Muscle of back (tissue), 11 donors: ENCODE measurements around the gene IQCK. TPM values are rescaled to one million over a fixed set of nuclear protein-coding genes. Genes with fewer than 3 reads are reported as not detected.

Experiments used
- DNase-seq, 3 donors: peaks; one replicate each; pipeline versions ENCODE4 v3.0.0 to v3.0.0-alpha.2; 2013
- polyA plus RNA-seq, 10 donors: library from polyadenylated mRNA; unstranded; fragments of 120-200 nt; gene quantifications; one replicate each; pipeline ENCODE4 v1.2.1, GENCODE V29; 2013; ENCODE audit not compliant: insufficient read length in 10 of 10

IQCK gene
- polyA plus RNA-seq, 10 donors = 11.2 to 20.1 (median 14.1) TPM

DNA sequence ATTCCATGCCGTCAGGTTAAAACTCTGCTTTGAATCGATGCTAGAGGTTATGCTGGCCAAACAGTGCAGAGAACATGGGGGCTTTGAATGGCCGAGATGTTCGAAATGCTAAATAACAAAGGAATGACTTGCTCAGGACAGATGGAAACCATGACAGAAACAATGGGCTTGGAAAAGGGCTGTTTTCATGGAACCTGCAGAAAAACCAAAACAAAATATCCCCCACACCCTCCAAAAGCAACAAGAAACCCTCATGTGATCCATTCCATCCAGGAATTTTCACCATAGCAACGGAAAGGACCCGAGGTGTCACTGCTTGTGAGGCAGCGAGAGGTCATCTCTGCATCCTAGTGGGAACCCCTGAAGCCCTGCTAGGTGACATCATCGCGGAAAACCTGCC lies 141.1 kb downstream of the IQCK start:
- DNase-seq = no peak

DNA sequence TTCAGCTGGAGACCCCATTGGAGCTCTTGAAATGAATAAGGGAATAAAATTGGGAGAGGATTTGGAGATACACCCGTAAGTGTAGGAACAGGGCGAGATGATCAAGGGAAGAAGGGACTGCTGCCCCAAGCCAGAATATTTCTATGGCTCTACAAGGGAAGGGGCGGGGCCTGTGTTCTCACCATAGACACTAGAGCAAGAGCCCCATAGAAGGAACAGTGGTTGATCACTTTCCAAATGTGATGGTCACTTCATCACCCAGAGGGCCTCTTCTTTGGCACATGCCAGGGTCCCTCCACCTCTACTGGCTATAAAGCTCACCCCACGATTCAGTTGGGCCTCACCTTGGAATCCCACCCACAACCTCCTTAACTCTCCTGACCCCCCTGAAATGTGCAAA lies 141.5 kb downstream of the IQCK start:
- no peak for DNase-seq

DNA sequence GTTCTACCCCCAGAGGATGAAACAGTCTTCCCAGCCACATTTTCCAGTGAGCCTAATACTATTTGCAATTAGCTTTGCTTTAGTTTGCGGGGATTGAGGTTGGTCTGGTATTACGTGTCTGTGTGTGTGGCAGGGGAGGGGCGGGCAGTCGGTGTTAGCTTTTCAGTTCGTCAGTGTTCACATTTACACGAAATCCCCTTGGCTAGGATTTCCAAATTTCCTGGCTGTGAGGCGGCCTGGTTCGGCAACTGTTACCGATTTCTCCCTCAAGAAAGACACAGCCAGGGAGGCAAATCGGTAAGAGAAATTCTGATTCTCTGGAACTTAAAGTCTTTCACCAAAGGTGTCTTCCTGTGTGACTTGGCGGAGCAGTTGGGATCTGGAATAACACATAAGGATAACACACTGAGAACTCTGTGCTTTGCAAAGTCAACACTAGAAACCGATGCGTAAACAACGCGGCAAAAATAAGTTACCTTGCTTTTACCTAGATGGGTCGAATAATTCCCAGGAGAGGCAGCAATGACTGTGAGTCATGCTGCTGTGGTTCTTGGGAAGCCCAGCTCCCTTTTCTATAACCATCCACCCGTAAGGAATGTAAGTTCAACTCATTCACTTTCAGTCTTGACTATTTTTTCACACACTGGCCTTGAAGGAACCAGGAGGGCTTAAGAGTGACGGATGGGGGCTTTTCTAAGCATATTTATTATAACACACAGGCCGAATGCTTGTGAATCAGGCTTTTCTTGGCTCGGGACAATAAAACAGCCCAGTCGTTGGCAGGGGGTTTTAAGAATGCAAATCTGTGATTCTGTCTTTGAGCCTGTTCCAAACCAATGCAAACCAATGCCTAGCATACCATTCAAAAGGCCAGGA lies 142.3 kb downstream of the IQCK start:
- peak in 1 of 3 donors; percentile 29 for DNase-seq

DNA sequence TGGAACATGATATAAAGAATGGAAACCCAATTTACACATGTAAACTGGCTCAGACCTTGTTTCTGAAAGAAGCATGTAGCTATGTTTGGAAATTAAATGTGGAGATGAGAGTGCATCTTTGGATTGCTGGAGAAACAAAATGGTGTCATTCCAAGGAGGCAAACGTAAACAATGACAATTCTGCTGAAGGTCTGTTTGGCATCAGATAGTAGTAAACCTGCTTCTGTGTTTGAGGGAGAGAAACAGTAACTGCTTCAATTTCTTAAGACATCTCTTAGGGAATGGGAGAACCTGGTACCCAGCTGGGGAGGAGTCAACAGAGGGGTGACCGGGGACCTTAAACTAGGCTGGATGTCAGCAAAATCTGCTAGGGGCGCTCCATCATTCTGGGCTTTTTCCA lies 143.1 kb downstream of the IQCK start:
- DNase-seq = no peak

DNA sequence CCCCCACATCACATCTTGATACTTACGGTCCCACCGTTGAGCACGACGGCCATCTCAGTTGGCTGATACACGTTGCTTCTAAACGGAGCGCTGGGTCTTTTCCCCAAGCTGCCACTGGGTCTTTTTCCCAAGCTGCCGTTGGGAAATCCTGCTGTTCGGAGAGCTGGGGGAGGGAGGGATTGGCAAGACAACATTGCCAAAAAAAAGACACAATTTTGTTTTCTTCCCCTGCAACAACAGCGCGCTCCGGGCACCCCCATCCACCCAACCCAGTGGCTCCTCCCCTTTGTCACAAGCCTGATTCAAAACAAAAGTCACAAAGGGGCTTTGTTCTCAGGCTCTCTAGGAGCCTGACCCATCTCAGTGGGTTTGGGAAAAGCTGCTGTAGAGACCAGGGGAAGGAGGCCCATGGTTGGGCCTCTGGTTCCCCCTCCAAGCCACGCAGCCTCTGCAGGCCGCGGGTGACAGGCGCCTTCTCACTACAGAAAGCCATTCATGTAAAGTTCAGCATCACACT lies 143.8 kb downstream of the IQCK start:
- no peak for DNase-seq

DNA sequence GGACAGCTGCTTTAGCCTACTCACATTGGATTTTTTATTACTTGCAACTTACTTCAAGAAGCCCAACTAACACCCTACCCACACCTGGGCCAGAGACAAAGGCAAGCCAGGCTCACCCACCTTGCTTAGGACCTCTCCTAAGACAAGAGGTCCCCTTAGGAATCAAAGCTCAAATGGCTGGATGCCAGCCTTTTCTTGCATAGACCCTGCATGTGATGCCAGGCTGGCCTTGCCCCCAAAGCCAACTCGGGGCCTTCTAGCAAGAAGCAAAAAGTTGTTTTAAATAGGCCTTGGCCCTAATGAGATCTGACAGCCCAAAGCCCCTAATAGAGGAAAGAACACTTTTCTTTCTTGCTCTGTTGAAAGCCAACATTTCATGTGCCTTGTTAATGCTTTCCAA lies 145.9 kb downstream of the IQCK start:
- no peak for DNase-seq

DNA sequence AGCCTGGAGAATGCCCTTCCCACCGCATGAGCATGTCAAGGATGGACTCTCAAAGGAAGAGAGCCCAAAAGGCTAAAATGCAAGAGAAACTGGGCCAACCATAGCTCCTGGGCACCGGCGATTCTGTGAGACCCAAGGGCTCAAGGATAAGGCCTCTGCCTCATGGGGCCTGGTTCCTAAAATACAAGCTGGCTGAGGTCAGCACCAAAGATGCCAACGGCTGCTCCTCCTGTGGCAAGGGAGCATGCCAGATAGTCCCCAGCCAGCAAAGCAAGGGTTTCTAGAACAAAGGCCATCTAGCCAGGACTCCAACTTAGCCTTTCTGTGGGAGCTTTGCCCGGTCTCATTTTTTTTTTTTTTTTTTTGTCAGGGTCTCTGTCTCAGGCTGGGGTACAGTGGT lies 146.5 kb downstream of the IQCK start:
- no peak for DNase-seq

DNA sequence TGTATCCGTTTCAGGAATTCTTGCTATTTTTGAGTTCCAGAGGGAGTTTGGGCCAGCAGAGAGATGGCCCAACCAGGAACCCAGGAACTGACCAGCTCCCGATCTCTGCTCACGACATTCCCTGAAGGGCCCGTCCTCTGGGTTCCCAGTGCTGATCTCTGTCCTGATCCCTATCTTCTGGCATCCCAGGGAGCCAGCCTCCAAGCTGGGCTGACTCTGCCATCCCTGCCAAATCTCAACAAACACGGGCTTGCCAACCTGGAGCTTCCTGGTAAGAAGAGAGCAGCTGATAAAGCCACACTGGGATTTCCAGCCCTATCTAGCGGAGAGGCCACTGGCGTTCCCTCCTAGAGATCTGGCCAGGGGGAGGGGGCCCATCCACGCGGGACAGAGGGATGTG lies 150.3 kb downstream of the IQCK start:
- DNase-seq = no peak

DNA sequence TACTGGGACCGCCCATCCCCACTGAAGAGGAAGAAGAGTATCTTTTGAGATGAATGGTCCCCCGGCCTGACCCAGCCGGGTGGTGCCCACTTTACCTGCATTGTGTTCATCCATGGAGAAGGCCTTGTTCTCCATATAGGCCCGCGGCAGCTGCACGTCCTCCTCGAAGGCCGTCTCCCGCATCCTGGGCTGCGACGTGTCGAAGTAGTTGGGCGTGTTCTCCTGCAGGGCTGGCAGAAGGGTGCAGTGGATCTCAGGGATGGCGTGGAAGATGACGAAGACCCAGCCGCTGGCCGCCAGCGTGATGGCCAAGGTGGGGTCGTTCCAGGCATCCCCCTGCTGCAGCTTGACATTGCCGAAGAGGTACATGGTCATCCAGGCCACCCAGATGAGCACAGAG lies 153.7 kb downstream of the IQCK start:
- DNase-seq = no peak

DNA sequence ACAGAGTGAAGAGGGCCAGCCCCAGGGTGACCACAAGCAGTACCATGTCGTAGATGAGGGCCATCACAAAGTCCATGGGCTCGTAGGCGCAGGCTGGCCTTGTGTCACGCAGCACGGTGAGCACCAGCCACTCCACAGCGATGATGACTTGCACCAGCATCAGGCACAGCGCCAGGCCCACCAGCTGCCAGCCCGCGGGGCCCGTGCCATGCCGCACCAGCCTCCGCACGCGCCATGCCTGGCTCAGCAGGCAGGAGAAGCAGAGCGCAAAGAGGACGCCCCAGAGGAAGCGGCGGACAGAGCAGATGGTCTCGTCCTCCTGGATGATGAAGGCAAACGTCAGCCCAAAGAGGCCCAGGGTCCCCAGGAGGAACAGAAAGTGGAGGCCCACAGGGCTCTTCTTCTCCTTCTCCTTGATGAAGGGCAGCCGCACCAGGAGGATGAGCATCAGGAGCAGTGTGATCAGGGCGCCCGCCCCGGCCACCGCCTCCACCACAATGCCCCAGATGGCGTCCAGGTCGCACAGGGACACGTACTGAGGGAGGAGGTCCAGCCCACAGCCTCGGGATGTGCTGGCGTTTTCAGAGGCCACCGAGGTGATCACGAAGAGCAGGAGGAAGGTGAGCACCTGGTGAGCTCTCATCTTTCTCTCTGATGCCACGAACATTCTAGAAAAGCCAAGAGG lies 154.2 kb downstream of the IQCK start:
- no peak for DNase-seq

DNA sequence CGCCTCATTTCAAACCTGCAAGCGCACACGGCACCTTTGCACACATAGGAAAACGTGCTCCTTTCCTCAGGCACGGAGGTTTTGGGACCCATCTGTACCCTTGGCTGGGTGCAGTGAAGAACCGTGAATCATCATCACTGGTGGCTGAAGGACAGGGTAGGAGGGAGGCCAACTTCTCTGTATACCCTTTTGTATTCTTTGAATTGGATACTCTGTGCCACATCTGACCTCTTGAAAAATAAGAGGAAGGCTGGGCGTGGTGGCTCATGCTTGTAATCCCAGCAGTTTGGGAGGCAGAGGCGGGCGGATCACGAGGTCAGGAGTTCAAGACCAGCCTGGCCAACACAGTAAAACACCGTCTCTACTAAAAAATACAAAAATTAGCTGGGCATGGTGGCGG lies 154.9 kb downstream of the IQCK start:
- DNase-seq = no peak

DNA sequence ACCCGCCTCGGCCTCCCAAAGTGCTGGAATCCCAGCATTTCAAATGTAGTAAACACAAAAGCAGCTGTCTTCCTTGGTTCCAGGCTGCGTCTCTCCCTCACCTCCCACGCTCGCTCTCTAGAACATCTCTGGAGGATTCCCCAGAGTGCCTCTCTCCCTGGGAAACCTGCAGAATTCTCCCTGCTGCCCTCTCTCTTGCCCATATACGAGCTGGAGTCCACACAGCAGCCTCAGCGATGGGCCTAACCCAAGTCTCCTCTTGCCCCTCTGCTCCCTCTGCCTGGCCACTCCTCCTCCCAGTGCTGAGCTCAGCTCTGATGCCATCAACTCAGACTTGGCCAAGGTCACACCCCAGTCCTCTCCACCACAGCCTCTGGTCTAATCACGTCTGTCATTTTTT lies 156.0 kb downstream of the IQCK start:
- DNase-seq = no peak

DNA sequence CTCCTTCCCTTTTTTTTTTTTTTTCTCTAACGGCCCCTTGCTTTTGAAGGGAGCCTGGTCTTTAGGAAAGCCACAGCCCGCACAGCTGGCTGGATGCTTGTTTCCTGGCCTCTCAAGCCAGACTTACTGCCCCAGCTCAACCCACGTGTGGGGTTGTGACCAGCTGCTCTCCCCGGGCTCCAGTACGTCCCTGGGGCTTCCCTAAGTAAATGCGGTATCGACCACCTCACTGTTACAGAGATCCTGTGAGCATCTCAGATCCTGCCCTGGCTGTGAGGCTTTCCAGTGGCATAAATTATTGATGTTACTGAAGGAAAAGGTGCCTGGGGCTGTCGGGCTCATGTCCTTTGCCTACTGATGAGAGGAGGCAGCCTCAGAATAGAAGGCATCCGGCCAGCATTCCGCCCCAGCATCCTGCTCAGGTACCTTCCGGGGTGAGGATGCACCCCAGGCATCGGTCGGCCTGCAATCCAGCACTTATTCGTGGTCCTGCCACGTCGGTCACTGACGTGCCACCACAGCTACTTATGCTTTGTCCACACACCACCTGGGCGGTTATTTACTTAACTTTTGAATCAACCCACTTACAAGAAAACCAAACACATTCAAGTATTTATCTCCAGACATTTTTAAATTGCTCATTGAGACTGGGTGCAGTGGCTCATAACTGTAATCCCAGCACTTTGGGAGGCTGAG lies 156.9 kb downstream of the IQCK start:
- DNase-seq = no peak

DNA sequence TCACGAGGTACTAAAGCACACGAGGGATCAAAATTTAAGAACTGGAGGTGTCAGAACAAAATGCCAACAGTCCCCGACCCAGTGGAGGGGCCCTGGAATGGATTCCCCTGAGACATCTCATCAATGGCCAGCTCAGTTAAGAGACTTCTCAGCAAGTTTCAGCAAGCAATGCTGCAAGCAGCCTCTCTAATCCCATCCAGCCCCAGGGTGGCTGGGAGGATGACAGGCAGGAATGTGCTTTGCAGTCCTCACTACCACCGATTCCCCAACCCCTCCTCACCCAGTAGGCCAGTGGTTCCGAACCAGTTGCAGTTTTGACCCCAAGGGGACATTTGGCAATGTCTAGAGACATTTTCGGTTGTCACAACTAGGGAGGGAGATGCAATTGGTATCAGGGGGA lies 157.8 kb downstream of the IQCK start:
- DNase-seq = no peak

DNA sequence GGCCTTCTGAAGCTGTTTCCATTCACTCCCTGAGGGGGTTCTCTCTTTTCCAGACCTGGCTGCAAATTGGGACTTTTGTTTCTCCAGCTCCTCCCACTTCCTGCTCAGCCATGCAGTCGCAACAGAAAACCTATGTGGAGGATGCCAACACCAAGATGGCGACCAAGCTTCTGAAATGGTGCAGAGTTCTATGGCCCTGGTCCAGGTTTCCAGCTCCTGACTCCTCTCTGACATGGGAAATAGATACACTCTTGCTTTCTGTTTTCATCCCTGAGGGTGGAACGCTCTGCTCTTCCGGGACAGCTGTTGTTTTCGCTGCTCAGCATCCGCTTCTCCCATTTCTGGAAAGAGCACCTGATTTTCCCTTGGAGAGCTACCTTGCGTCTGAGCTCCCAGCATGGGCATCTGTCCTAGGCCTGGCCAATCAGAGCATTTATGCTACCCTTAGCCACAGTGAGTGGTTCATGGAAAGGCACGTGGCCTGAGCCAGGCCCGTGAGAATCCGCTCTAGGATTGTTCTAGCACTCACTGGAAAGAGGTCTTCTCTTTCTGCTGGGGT lies 158.5 kb downstream of the IQCK start:
- DNase-seq = peak in 2 of 3 donors; percentile 28 to 63

DNA sequence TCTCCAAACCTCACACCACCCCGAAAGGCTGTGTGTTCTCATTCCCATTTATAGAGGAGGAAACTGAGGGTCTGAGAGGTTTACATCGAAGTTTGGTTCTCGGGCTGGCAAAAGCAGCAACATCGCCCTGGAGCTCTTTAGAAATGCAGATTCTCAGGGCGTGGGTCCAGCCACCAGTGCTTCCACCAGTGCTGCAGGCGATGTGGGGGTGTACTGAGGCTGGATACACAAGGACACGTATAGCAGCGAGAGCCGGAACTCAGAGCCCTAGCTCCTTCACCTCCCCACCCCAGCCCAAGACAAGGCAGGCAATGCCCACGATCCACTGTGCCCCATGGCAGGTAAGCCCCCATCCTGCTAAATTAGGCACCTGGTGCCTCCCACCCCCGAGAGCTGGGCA lies 160.7 kb downstream of the IQCK start:
- no peak for DNase-seq

DNA sequence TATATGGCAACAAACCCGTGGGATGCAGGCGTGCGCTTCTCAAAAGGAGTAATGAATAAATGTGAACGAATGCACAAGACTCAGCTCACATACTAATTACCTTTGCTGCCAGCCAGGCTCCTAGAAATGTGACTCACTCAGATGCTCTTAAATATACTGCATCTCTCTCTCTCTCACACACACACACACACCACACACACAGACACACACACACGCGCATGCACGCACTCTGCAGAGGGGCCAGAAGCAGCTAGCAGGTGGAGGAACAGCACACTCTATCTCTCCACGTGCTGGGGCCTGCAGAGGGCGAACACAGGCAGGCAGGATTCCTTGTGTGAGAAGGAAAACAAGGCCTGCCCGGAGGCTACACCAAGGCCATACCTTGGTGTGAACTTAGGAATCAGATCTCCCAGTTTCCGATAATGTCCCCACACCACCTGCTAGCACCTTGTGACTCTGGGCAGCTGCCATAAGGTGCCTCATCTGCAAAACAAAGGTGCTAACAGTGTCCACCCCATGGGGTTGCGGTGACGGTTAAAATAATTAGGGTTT lies 161.2 kb downstream of the IQCK start:
- DNase-seq = peak in 1 of 3 donors; percentile 34

DNA sequence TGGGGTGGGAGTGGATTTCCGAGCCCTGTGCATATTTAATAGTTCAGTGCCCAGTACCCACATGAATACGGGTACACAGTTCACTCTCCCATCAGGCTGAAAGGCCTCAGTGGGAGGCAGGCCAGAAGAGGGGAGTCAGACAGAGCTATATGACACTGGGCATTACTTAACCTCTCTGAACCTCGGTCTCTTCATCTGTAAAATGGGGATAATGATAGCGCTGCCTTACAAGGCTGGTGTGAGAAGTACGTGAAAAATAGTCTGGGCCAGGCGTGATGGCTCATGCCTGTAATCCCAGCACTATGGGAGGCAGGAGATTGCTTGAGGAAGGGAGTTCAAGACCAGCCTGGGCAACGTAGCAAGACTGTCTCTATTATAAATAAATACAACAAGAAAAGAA lies 163.0 kb downstream of the IQCK start:
- no peak for DNase-seq

DNA sequence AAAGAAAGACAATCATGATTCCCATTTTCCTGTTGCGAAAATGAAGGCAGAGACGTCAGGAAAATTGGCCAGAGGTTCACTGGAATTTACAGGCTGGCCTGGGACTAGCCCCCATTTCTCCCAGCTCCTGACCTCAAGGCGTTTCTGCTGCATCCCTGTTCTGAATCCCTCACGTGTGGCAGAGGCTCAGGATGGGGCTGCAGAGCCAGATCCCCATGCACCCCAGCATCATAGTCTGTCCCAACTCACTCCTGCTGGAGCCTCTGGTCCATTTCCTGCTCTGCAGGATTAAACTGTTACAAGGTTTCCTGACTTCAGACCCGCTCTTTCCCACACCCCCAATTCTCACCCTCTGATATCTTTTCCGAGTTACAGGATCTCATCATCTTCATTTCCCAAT lies 163.7 kb downstream of the IQCK start:
- no peak for DNase-seq

DNA sequence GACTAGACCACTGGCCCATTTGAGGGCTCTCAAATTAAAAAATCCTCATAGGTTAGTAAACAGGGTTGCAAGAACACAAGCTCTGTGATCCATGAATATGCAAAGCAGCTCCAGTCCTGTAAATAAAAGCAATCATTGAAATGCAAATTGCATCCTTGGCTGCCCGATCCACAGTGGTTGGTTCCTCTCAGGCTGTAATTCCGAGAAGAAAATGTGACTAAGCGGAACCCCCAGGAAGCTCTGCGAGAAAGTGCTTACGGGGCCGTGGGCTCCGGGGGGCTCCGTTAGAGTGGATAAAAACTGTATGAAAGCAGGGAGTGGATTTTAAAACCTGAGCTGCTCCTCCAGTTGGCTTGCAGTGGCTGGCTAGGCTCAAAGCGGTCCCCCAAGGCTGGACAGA lies 164.1 kb downstream of the IQCK start:
- no peak for DNase-seq

DNA sequence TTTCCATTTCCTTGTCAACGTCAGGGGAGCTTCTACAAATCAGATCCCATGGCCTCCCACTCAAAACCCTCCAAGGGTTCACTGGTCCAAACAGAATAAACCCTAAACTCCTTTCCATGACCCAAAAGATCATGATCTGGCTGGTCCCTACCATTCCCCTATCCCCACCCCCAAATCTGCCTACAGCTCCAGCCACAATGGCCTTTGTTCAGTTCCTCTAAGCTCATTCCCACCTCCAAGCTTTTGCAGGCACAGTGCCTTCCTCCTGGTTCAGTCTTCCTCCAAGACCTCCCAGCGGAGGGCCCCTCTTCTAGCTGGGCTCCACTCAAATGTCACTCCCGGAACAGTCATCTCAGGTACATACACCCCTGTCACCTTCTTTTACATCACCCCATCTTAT lies 164.6 kb downstream of the IQCK start:
- DNase-seq = peak in 2 of 3 donors; percentile 9 to 62
